DOHH2 (cell line): ENCODE measurements around the gene PTGER3.

Experiments
- H3F3A ChIP-seq: fragments of 200-600 bp; sonication (generic), shearing (Covaris generic); 2 replicates; pipeline ENCODE4 v1.6.0; 2016; ENCODE audit warnings: antibody characterized with exemption, mild to moderate bottlenecking; ENCODE audit not compliant: control insufficient read depth, insufficient read depth
- H3K27ac ChIP-seq: fragments of 200-600 bp; sonication (generic); 2 replicates; pipeline ENCODE4 v1.5.1; 2014; ENCODE audit warnings: low read depth, mild to moderate bottlenecking, low read length, moderate library complexity
- H3K27me3 ChIP-seq: fragments of 200-600 bp; sonication (generic); 2 replicates; pipeline ENCODE4 v1.6.1; 2014; ENCODE audit warnings: mild to moderate bottlenecking, low read length, mixed read lengths; ENCODE audit not compliant: control insufficient read depth
- H3K36me3 ChIP-seq: fragments of 200-600 bp; sonication (generic); 2 replicates; pipeline ENCODE4 v1.6.1; 2014; ENCODE audit warnings: mild to moderate bottlenecking, low read length, moderate library complexity, mixed read lengths; ENCODE audit not compliant: control insufficient read depth
- H3K4me1 ChIP-seq: fragments of 200-600 bp; sonication (generic); 2 replicates; pipeline ENCODE4 v1.6.1; 2014; ENCODE audit warnings: mild to moderate bottlenecking, low read length, mixed read lengths; ENCODE audit not compliant: control insufficient read depth
- H3K4me2 ChIP-seq: fragments of 200-600 bp; sonication (generic); 2 replicates; pipeline ENCODE4 v1.6.0; 2014; ENCODE audit warnings: mild to moderate bottlenecking, low read length, moderate library complexity
- H3K4me3 ChIP-seq: fragments of 200-600 bp; sonication (generic); 2 replicates; pipeline ENCODE4 v1.5.1; 2014; ENCODE audit warnings: mild to moderate bottlenecking, low read length, mixed read lengths
- H3K79me2 ChIP-seq: fragments of 200-600 bp; sonication (generic); 2 replicates; pipeline ENCODE4 v1.6.1; 2014; ENCODE audit warnings: mild to moderate bottlenecking, low read length, mixed read lengths; ENCODE audit not compliant: control insufficient read depth
- H3K9me2 ChIP-seq: fragments of 200-600 bp; sonication (generic); replicated peaks from 2 replicates; pipeline ENCODE4 v1.6.1; 2014; ENCODE audit warnings: mild to moderate bottlenecking, low read length, mixed read lengths; ENCODE audit not compliant: control insufficient read depth
- H3K9me3 ChIP-seq: fragments of 200-600 bp; sonication (generic); 2 replicates; pipeline ENCODE4 v1.6.1; 2014; ENCODE audit warnings: antibody characterized with exemption, low read length, mixed read lengths; ENCODE audit not compliant: control insufficient read depth, insufficient read depth
- H4K20me1 ChIP-seq: fragments of 200-600 bp; sonication (generic); 2 replicates; pipeline ENCODE4 v1.6.0; 2014; ENCODE audit warnings: low read depth, mild to moderate bottlenecking, antibody characterized with exemption, low read length, moderate library complexity; ENCODE audit not compliant: control insufficient read depth, insufficient read depth
- CTCF ChIP-seq: fragments of 200-600 bp; sonication (generic); IDR thresholded peaks from one replicate; pipeline ENCODE4 v1.5.1; 2014; ENCODE audit warnings: antibody characterized with exemption, mild to moderate bottlenecking, low read depth, low read length; ENCODE audit not compliant: poor library complexity, severe bottlenecking
- EZH2phosphoT487 ChIP-seq: fragments of 200-600 bp; sonication (generic); IDR thresholded peaks from 2 replicates; pipeline ENCODE4 v1.6.1; 2017; ENCODE audit warnings: borderline replicate concordance, mild to moderate bottlenecking, antibody characterized with exemption, low read length, moderate library complexity, mixed read lengths

The PTGER3 gene

GRCh38 chr1:71019233-71019969 lies 28.2 kb downstream of the PTGER3 start:
- Histone ChIP-seq H3K9me3 (no peaks in the 10 kb centered on the region), H3K27me3 (0 out of 2 replicates have a peak, but pooled peaks cover 3% of the 10 kb centered on the region), H3K9me2 (no peaks in the 10 kb centered on the region), H3K27ac (no peak overlapping the region), H3K79me2 (no peaks in the 10 kb centered on the region), H3K4me1 (no peaks in the 10 kb centered on the region), H3K36me3 (no peaks in the 10 kb centered on the region), H3F3A (no peaks in the 10 kb centered on the region), H3K4me3 (no peak overlapping the region), H4K20me1 (no peaks in the 10 kb centered on the region), H3K4me2 (no peak overlapping the region)
- TF ChIP-seq EZH2phosphoT487 (no peak), CTCF (no peak)

GRCh38 chr1:71018791-71019190 lies 28.8 kb downstream of the PTGER3 start:
- Histone ChIP-seq H4K20me1 (no peaks in the 10 kb centered on the region), H3K4me1 (no peaks in the 10 kb centered on the region)

GRCh38 chr1:71015745-71016144 lies 31.9 kb downstream of the PTGER3 start:
- Histone ChIP-seq H3F3A (no peaks in the 10 kb centered on the region), H3K9me3 (no peaks in the 10 kb centered on the region), H4K20me1 (no peaks in the 10 kb centered on the region), H3K9me2 (no peaks in the 10 kb centered on the region), H3K27ac (no peak overlapping the region), H3K79me2 (no peaks in the 10 kb centered on the region), H3K36me3 (no peaks in the 10 kb centered on the region), H3K4me3 (no peak overlapping the region), H3K27me3 (no peaks in the 10 kb centered on the region), H3K4me2 (no peak overlapping the region), H3K4me1 (no peaks in the 10 kb centered on the region)
- no peak for TF ChIP-seq CTCF
- no peak for TF ChIP-seq EZH2phosphoT487

More at GRCh38 chr1:71018791-71019190, 28.8 kb downstream of the PTGER3 start:
- H3K36me3 ChIP-seq = no peaks in the 10 kb centered on the region
- no peak overlapping the region for H3K4me3 ChIP-seq
- no peak overlapping the region for H3K4me2 ChIP-seq
- 0 out of 2 replicates have a peak, but pooled peaks cover 3% of the 10 kb centered on the region for H3K27me3 ChIP-seq
- no peaks in the 10 kb centered on the region for H3K79me2 ChIP-seq
- H3F3A ChIP-seq = no peaks in the 10 kb centered on the region
- TF ChIP-seq CTCF (no peak), EZH2phosphoT487 (no peak)
- no peaks in the 10 kb centered on the region for H3K9me2 ChIP-seq
- H3K27ac ChIP-seq = no peak overlapping the region
- no peaks in the 10 kb centered on the region for H3K9me3 ChIP-seq
